SU-DHL-6 (cell line): Measurements from ENCODE around the gene COMMD7.

Experiments
- H2AFZ ChIP-seq: fragments of 200-600 bp; sonication (generic); 2 replicates; pipeline ENCODE4 v1.6.1; 2014; ENCODE audit warnings: low read depth, mild to moderate bottlenecking, moderate library complexity, mixed read lengths, antibody characterized with exemption, low read length; ENCODE audit not compliant: severe bottlenecking
- H3F3A ChIP-seq: fragments of 200-600 bp; shearing (Covaris generic); 2 replicates; pipeline ENCODE4 v1.6.0; 2016; ENCODE audit warnings: antibody characterized with exemption, mild to moderate bottlenecking; ENCODE audit not compliant: insufficient read depth
- H3K27ac ChIP-seq: fragments of 200-600 bp; sonication (generic); 2 replicates; pipeline ENCODE4 v1.5.1; 2016; ENCODE audit warnings: low read depth, mild to moderate bottlenecking, low read length, moderate library complexity, mixed read lengths
- H3K27me3 ChIP-seq: fragments of 200-600 bp; sonication (generic), shearing (Covaris generic); 2 replicates; pipeline ENCODE4 v1.6.0; 2014; ENCODE audit warnings: mild to moderate bottlenecking, low read length
- H3K36me3 ChIP-seq: fragments of 200-600 bp; sonication (generic); 2 replicates; pipeline ENCODE4 v1.6.1; 2014; ENCODE audit warnings: mild to moderate bottlenecking, low read length, mixed read lengths
- H3K4me2 ChIP-seq: fragments of 300-600, 200-600 bp; shearing (Covaris generic), sonication (generic); 2 replicates; pipeline ENCODE4 v1.6.0; 2014; ENCODE audit warnings: low read length, low read depth, mild to moderate bottlenecking; ENCODE audit not compliant: poor library complexity, severe bottlenecking
- H3K4me3 ChIP-seq: fragments of 200-600 bp; sonication (generic); 2 replicates; pipeline ENCODE4 v1.5.1; 2014; ENCODE audit warnings: antibody characterized with exemption, low read length, mild to moderate bottlenecking, mixed read lengths; ENCODE audit not compliant: insufficient read depth, poor library complexity, severe bottlenecking
- H3K79me2 ChIP-seq: fragments of 200-600 bp; sonication (generic); 2 replicates; pipeline ENCODE4 v1.6.1; 2014; ENCODE audit warnings: mild to moderate bottlenecking, low read length, moderate library complexity; ENCODE audit not compliant: insufficient read depth
- H3K9ac ChIP-seq: fragments of 200-600 bp; sonication (generic); 2 replicates; pipeline ENCODE4 v1.7.0; 2014; ENCODE audit warnings: mild to moderate bottlenecking, low read length
- H3K9me2 ChIP-seq: fragments of 200-600 bp; sonication (generic); replicated peaks from 2 replicates; pipeline ENCODE4 v1.6.1; 2014; ENCODE audit warnings: low read length; ENCODE audit not compliant: insufficient read depth
- H3K9me3 ChIP-seq: fragments of 200-600 bp; sonication (generic); 2 replicates; pipeline ENCODE4 v1.6.1; 2014; ENCODE audit warnings: low read length, mixed read lengths; ENCODE audit not compliant: insufficient read depth
- H4K20me1 ChIP-seq: fragments of 200-600 bp; sonication (generic); 2 replicates; pipeline ENCODE4 v1.6.1; 2014; ENCODE audit warnings: low read depth, mild to moderate bottlenecking, antibody characterized with exemption, low read length, moderate library complexity, mixed read lengths
- EZH2phosphoT487 ChIP-seq: fragments of 200-600 bp; sonication (generic), shearing (Covaris generic); conservative IDR thresholded peaks from 2 replicates; pipeline ENCODE4 v1.6.1; 2018; ENCODE audit warnings: mild to moderate bottlenecking, antibody characterized with exemption, low read length, moderate library complexity, mixed read lengths
- TF ChIP-seq, protein P1 (sequence below): fragments of 200-600 bp; sonication (generic); IDR thresholded peaks from one replicate; pipeline ENCODE4 v1.5.1; 2017; ENCODE audit warnings: antibody characterized with exemption, mild to moderate bottlenecking, low read length, moderate library complexity; ENCODE audit not compliant: insufficient read depth, poor library complexity, severe bottlenecking

COMMD7 gene

DNA sequence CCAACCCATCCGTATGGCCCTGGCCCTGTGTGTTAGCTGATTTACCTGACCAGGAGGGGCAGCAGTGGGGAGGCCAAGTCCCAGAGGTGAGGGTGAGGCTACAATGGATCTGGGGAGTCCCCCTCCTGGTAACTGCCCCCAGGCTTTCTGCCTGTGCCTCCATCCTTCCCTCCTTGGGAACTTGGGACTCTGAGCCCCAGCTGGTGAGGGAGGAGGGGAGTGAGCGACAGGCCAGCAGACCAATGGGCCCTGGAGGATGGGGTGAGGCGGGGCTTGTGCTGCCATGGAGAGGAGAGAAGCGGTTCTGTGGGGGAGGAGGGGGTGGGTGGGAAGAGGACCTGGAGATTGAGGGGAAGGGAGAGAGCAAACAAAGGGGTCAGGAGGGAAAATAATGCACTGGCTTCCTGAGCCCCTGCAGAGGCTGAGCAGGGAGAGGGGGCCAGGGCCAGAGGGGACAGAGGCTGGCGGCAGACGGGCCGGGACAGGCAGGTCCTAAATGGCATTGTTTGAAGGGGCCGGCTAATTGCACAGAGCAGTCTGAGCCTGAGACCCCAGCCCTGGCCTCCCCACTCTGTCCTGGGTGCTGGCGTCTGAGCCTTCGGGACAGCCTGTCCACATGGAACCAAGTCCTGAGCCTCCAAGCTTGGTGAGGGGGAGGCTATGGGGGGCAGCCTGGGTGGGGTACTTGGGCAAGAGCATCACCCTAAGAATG is 36.4 kb upstream of the COMMD7 start:
- Histone ChIP-seq H3K27ac (no peak overlapping the region), H3K79me2 (no peaks in the 10 kb centered on the region), H4K20me1 (no peaks in the 10 kb centered on the region), H2AFZ (no peak overlapping the region), H3K4me2 (no peak overlapping the region), H3K27me3 (no peaks in the 10 kb centered on the region), H3K9ac (no peak overlapping the region), H3K36me3 (no peaks in the 10 kb centered on the region), H3K9me3 (no peaks in the 10 kb centered on the region), H3F3A (no peaks in the 10 kb centered on the region), H3K9me2 (no peaks in the 10 kb centered on the region), H3K4me3 (no peak overlapping the region)
- TF ChIP-seq, protein P1, sequence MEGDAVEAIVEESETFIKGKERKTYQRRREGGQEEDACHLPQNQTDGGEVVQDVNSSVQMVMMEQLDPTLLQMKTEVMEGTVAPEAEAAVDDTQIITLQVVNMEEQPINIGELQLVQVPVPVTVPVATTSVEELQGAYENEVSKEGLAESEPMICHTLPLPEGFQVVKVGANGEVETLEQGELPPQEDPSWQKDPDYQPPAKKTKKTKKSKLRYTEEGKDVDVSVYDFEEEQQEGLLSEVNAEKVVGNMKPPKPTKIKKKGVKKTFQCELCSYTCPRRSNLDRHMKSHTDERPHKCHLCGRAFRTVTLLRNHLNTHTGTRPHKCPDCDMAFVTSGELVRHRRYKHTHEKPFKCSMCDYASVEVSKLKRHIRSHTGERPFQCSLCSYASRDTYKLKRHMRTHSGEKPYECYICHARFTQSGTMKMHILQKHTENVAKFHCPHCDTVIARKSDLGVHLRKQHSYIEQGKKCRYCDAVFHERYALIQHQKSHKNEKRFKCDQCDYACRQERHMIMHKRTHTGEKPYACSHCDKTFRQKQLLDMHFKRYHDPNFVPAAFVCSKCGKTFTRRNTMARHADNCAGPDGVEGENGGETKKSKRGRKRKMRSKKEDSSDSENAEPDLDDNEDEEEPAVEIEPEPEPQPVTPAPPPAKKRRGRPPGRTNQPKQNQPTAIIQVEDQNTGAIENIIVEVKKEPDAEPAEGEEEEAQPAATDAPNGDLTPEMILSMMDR = no peak
- no peak for TF ChIP-seq EZH2phosphoT487

DNA sequence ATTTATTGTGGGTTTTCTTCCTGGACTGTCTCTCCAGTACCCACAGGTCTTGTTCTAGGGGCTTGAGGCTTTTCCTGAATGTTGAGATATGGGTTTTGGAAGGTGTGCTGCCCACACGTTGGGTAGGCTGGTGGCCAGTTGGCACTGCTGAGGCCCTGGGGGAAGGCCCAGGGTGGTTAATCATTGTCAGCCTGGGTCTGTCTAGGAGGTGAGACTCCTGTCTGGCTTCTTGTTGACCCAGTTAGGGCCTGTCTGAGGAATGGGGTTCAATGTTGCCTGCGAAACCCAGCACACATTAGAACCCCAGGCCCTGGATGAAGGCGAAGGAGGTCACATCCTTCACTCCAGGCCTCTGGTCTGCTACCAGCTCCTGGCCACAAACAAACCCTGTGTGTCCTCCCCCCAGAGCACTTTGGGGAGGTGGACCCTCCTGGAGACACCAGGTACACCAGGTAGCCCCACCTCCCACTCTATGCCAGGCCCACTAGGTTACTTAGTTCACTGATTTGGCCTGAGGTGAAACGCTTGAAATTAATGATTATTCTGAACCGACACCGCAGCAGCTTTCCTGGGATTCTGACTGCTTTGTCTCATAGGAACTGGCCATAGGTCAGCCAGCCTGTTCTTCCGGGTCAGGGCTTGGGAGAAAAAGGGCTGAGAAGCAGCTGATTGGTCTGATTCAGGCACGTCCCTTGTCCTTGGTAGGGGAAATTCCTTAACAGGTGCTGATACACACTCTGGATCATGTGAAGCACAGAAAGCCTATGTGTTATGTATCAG is 34.1 kb upstream of the COMMD7 start:
- H2AFZ ChIP-seq = no peak overlapping the region
- H3K36me3 ChIP-seq = no peaks in the 10 kb centered on the region
- no peaks in the 10 kb centered on the region for H3K79me2 ChIP-seq
- no peaks in the 10 kb centered on the region for H4K20me1 ChIP-seq
- no peaks in the 10 kb centered on the region for H3F3A ChIP-seq
- no peaks in the 10 kb centered on the region for H3K27me3 ChIP-seq
- no peaks in the 10 kb centered on the region for H3K9me2 ChIP-seq
- no peak overlapping the region for H3K27ac ChIP-seq
- H3K4me2 ChIP-seq = no peak overlapping the region
- TF ChIP-seq EZH2phosphoT487 = no peak
- TF ChIP-seq, protein P1 = no peak
- H3K9me3 ChIP-seq = no peaks in the 10 kb centered on the region
- H3K4me3 ChIP-seq = no peak overlapping the region
- no peak overlapping the region for H3K9ac ChIP-seq

DNA sequence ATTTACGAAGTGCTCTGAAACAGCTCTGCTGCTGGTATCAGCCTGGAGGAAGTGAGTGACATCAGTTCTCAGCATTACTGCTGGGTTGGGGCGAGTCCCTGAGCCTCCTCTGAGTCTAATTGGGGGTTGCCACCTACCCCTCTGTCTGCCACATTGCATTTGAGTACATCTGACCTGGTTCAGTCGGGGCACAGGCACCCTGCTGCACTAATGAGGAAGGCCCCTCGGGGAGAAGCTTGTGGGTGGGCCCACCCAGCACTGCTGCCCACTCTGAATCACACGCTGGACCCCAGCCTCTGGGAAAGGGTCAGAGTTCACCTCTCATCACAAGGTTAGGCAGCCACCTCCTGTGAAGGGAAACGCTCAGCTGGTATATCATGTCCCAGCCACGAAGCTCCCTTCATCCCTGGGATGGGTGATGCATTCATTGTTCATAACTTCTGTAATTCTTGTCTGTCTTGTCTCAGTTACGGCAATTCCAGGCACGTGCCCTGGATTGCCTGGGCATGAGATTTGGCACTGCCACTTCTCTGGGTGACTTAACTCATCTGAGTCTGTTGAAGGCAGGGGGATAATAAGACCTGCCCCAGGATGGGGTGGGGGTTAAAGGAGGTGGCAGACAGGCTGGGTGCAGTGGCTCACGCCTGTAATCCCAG is 32.2 kb upstream of the COMMD7 start:
- H3K9me3 ChIP-seq = no peaks in the 10 kb centered on the region
- no peak overlapping the region for H3K9ac ChIP-seq
- H3K27me3 ChIP-seq = no peaks in the 10 kb centered on the region
- H4K20me1 ChIP-seq = no peaks in the 10 kb centered on the region
- H3K9me2 ChIP-seq = no peaks in the 10 kb centered on the region
- no peaks in the 10 kb centered on the region for H3K36me3 ChIP-seq
- TF ChIP-seq, protein P1 = no peak
- no peak for TF ChIP-seq EZH2phosphoT487
- no peak overlapping the region for H3K27ac ChIP-seq
- no peak overlapping the region for H2AFZ ChIP-seq
- H3K4me2 ChIP-seq = no peak overlapping the region
- no peak overlapping the region for H3K4me3 ChIP-seq
- H3K79me2 ChIP-seq = no peaks in the 10 kb centered on the region
- H3F3A ChIP-seq = no peaks in the 10 kb centered on the region
